NCI-H1092 treated with DMSO at 0.1 percent for 48 hours (cell line): ENCODE results near the gene LTK.
A peak's percentile ranks its signal among the peaks of the same experiment; 100 is the strongest.

ENCODE experiments used
- DNase-seq: peaks from one replicate; lab custom pipeline; 2025; lab: John Stamatoyannopoulos, UW

Gene LTK

GRCh38 chr15:41513506-41514227 lies at the start of gene LTK:
TSS of gene LTK (minus strand) at chr15:41513827. CDS start at chr15:41513709, 118 bp downstream.
- DNase-seq, result no peak

- DNase-seq, result no peak
Observed at GRCh38 chr15:41562784-41563198, 49.2 kb upstream of the LTK start.

GRCh38 chr15:41562244-41562643 lies 48.6 kb upstream of the LTK start:
- DNase-seq, result no peak

GRCh38 chr15:41561777-41562145 lies 48.1 kb upstream of the LTK start:
- DNase-seq, result no peak

- no peak for DNase-seq
Observed at GRCh38 chr15:41561104-41561776, 47.6 kb upstream of the LTK start.

- DNase-seq, result peak; percentile 1
Observed at GRCh38 chr15:41560572-41560874, 46.9 kb upstream of the LTK start.

- DNase-seq, result no peak
Observed at GRCh38 chr15:41559239-41559782, 45.7 kb upstream of the LTK start.

- peak; percentile 18 for DNase-seq
Observed at GRCh38 chr15:41558400-41559238, 45.0 kb upstream of the LTK start, which contains the start of gene TYRO3. TSS of gene TYRO3 (plus strand) at chr15:41559212. CDS start at chr15:41559258, 46 bp downstream.

- peak; percentile 22 for DNase-seq
Observed at GRCh38 chr15:41557673-41558399, 44.2 kb upstream of the LTK start.

GRCh38 chr15:41556677-41557076 lies 43.0 kb upstream of the LTK start:
- DNase-seq, result no peak

- DNase-seq, result no peak
Observed at GRCh38 chr15:41554915-41555314, 41.3 kb upstream of the LTK start.

- no peak for DNase-seq
Observed at GRCh38 chr15:41554343-41554742, 40.7 kb upstream of the LTK start.

GRCh38 chr15:41553731-41554130 lies 40.1 kb upstream of the LTK start:
- no peak for DNase-seq

- DNase-seq, result no peak
Observed at GRCh38 chr15:41550066-41550775, 36.6 kb upstream of the LTK start.

GRCh38 chr15:41546851-41547786 lies 33.5 kb upstream of the LTK start:
- no peak for DNase-seq

- no peak for DNase-seq
Observed at GRCh38 chr15:41545218-41545617, 31.6 kb upstream of the LTK start.

GRCh38 chr15:41544650-41545015 lies 31.0 kb upstream of the LTK start:
- DNase-seq, result no peak

- DNase-seq, result no peak
Observed at GRCh38 chr15:41543521-41543870, 29.9 kb upstream of the LTK start.

- DNase-seq, result no peak
Observed at GRCh38 chr15:41536866-41537265, 23.2 kb upstream of the LTK start.

GRCh38 chr15:41535544-41535943 lies 21.9 kb upstream of the LTK start:
- no peak for DNase-seq
